ENCODE measurements around the gene CFAP107.

CFAP107 gene

DNA sequence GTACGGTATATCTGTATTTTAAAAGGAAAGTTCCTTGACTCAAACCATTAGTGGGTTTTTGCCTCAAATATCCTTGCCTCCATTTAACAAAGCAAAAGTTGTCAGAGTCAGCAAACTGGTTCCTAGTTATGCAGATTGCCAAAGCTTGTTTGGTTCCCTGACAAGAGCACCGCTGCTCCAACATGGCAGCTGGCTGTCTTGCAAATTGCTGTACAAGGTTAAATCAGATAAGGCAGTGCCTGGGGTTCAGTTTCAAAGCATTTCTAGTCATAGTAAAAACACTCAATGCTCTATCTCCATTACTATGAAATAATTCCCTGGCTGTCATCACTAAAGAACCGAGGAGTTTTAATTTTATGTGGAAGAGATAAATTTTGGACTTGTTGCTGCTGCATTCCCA is 11.3 kb upstream of the CFAP107 start:
- ChIA-PET POLR2A (no interaction called here), CTCF (no interaction called here)
- TF ChIP-seq FOXM1 (IDR thresholded peaks at IDR 0.05; ENCODE audit: borderline replicate concordance), result no peak
- no peak for TF ChIP-seq CTBP1 (IDR thresholded peaks at IDR 0.05; ENCODE audit: borderline replicate concordance)
- no peak for TF ChIP-seq ELF4 (IDR thresholded peaks at IDR 0.05)
- TF ChIP-seq L3MBTL2 (conservative IDR thresholded peaks at IDR 0.05), result no peak
- no peak for TF ChIP-seq FOXA1 (IDR thresholded peaks at IDR 0.05)
- TF ChIP-seq, protein P1, sequence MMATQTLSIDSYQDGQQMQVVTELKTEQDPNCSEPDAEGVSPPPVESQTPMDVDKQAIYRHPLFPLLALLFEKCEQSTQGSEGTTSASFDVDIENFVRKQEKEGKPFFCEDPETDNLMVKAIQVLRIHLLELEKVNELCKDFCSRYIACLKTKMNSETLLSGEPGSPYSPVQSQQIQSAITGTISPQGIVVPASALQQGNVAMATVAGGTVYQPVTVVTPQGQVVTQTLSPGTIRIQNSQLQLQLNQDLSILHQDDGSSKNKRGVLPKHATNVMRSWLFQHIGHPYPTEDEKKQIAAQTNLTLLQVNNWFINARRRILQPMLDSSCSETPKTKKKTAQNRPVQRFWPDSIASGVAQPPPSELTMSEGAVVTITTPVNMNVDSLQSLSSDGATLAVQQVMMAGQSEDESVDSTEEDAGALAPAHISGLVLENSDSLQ (IDR thresholded peaks at IDR 0.05), result no peak
- TF ChIP-seq SP1 (IDR thresholded peaks at IDR 0.05), result no peak
- no peak for TF ChIP-seq TARDBP (IDR thresholded peaks at IDR 0.05)
- no peak for TF ChIP-seq SUZ12 (IDR thresholded peaks at IDR 0.05)
- no peak for TF ChIP-seq FOXK2 (IDR thresholded peaks at IDR 0.05)
- no peak for TF ChIP-seq HDGF (IDR thresholded peaks at IDR 0.05; ENCODE audit: borderline replicate concordance)
- no peak for TF ChIP-seq ZNF384 (IDR thresholded peaks at IDR 0.05)
- DNase-seq (ENCODE audit: extremely low spot score), result no peak

DNA sequence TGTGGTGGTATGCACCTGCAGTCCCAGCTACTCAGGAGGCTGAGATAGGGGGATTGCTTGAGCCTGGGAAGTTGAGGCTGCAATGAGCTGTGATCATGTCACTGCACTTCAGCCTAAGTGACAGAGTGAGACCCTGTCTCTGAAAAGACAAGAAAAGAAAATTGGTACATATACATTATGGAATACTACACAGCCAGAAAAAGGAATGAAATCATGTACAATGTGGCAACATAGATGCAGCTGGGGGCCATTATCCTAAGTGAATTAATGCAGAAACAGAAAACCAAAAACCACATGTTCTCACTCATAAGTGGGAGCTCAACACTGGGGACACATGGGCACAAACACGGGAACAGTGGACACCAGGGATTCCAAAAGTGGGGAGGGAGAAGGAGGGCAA is 7.1 kb upstream of the CFAP107 start:
- DNase-seq (ENCODE audit: extremely low spot score), result no peak
- ChIA-PET CTCF (no interaction called here), POLR2A (no interaction called here)
- TF ChIP-seq CTBP1 (IDR thresholded peaks at IDR 0.05; ENCODE audit: borderline replicate concordance), result no peak
- no peak for TF ChIP-seq FOXA1 (IDR thresholded peaks at IDR 0.05)
- TF ChIP-seq FOXM1 (IDR thresholded peaks at IDR 0.05; ENCODE audit: borderline replicate concordance), result no peak
- no peak for TF ChIP-seq SUZ12 (IDR thresholded peaks at IDR 0.05)
- TF ChIP-seq, protein P1 (IDR thresholded peaks at IDR 0.05), result no peak
- TF ChIP-seq ARNT (IDR thresholded peaks at IDR 0.05), result no peak
- no peak for TF ChIP-seq LEF1 (IDR thresholded peaks at IDR 0.05; ENCODE audit: borderline replicate concordance)
- no peak for TF ChIP-seq ZNF384 (IDR thresholded peaks at IDR 0.05)
- no peak for TF ChIP-seq TARDBP (IDR thresholded peaks at IDR 0.05)
- TF ChIP-seq SP1 (IDR thresholded peaks at IDR 0.05), result no peak
- no peak for TF ChIP-seq HDGF (IDR thresholded peaks at IDR 0.05; ENCODE audit: borderline replicate concordance)

- TF ChIP-seq FOXM1 (IDR thresholded peaks at IDR 0.05; ENCODE audit: borderline replicate concordance) (no peak), ZNF384 (IDR thresholded peaks at IDR 0.05) (no peak), SP1 (IDR thresholded peaks at IDR 0.05) (no peak), NFRKB (IDR thresholded peaks at IDR 0.05) (no peak), ELF4 (IDR thresholded peaks at IDR 0.05) (no peak), TARDBP (IDR thresholded peaks at IDR 0.05) (no peak), L3MBTL2 (conservative IDR thresholded peaks at IDR 0.05) (no peak), BHLHE40 (IDR thresholded peaks at IDR 0.05; ENCODE audit: borderline replicate concordance) (no peak), FOXA1 (IDR thresholded peaks at IDR 0.05) (no peak), LEF1 (IDR thresholded peaks at IDR 0.05; ENCODE audit: borderline replicate concordance) (no peak), CTBP1 (IDR thresholded peaks at IDR 0.05; ENCODE audit: borderline replicate concordance) (no peak), FOXK2 (IDR thresholded peaks at IDR 0.05) (no peak)
- TF ChIP-seq, protein P1 (IDR thresholded peaks at IDR 0.05), result no peak
- POLR2A ChIA-PET, result no interaction called here
- CTCF ChIA-PET, result no interaction called here
- DNase-seq (ENCODE audit: extremely low spot score), result no peak
These were observed 6.4 kb upstream of the CFAP107 start for GRCh38 chr1:12739613-12740012.

- CTCF ChIA-PET, result no interaction called here
These were observed 4.1 kb upstream of the CFAP107 start for GRCh38 chr1:12741946-12742345.

GRCh38 chr1:12745126-12745991 is 641 bp upstream of the CFAP107 start:
- CTCF ChIA-PET, result no interaction called here
- no peak for TF ChIP-seq TARDBP (IDR thresholded peaks at IDR 0.05)
- no peak for TF ChIP-seq SP1 (IDR thresholded peaks at IDR 0.05)
- TF ChIP-seq ELF4 (IDR thresholded peaks at IDR 0.05), result no peak
- no peak for TF ChIP-seq FOXK2 (IDR thresholded peaks at IDR 0.05)
- DNase-seq (ENCODE audit: extremely low spot score), result no peak
- POLR2A ChIA-PET, result no interaction called here

More at GRCh38 chr1:12741946-12742345, 4.1 kb upstream of the CFAP107 start:
- no peak for DNase-seq (ENCODE audit: extremely low spot score)
- POLR2A ChIA-PET, result no interaction called here
- no peak for TF ChIP-seq SP1 (IDR thresholded peaks at IDR 0.05)
- no peak for TF ChIP-seq L3MBTL2 (conservative IDR thresholded peaks at IDR 0.05)
- TF ChIP-seq FOXA1 (IDR thresholded peaks at IDR 0.05), result no peak
- TF ChIP-seq ZNF384 (IDR thresholded peaks at IDR 0.05), result no peak

- POLR2A ChIA-PET, result no interaction called here
- no peak for DNase-seq (ENCODE audit: extremely low spot score)
- TF ChIP-seq FOXM1 (IDR thresholded peaks at IDR 0.05; ENCODE audit: borderline replicate concordance) (no peak), SP1 (IDR thresholded peaks at IDR 0.05) (no peak), HDGF (IDR thresholded peaks at IDR 0.05; ENCODE audit: borderline replicate concordance) (no peak), TARDBP (IDR thresholded peaks at IDR 0.05) (no peak), ZNF384 (IDR thresholded peaks at IDR 0.05) (no peak), SUZ12 (IDR thresholded peaks at IDR 0.05) (no peak)
- TF ChIP-seq, protein P1 (IDR thresholded peaks at IDR 0.05), result no peak
- CTCF ChIA-PET, result no interaction called here
These were observed 2.9 kb downstream of the CFAP107 start for GRCh38 chr1:12748778-12749355.
